NCI-H2107 (cell line): Measurements from ENCODE around the gene TNK1.
"Not testable (repeated sequence)": the region's sequence is repeated elsewhere in the genome, so short reads cannot be mapped to it uniquely, and the experiment has no call there.

Experiments
- DNase-seq: peaks from one replicate; lab custom pipeline; 2025; lab: John Stamatoyannopoulos, UW

The TNK1 gene

GRCh38 chr17:7380855-7381683, at the start of gene TNK1:
TNK1 (plus strand) TSS chr17:7381089; CDS start chr17:7382927, 1,838 bp downstream.
- no peak for DNase-seq

- no peak for DNase-seq
Observed at GRCh38 chr17:7332111-7332510, 48.8 kb upstream of the TNK1 start.

GRCh38 chr17:7332600-7333069, 48.3 kb upstream of the TNK1 start:
- DNase-seq: not testable (repeated sequence)

- no peak for DNase-seq
Observed at GRCh38 chr17:7334938-7335538, 45.9 kb upstream of the TNK1 start.

- DNase-seq: not testable (repeated sequence)
Observed at GRCh38 chr17:7335765-7336164, 45.1 kb upstream of the TNK1 start.

- DNase-seq: no peak
Observed at GRCh38 chr17:7336240-7337175, 44.4 kb upstream of the TNK1 start, which contains the start of gene ACAP1. ACAP1 (plus strand) TSS chr17:7336529; CDS start chr17:7336735, 206 bp downstream.

- DNase-seq: not testable (repeated sequence)
Observed at GRCh38 chr17:7337600-7337999, 43.3 kb upstream of the TNK1 start.

GRCh38 chr17:7340179-7340578, 40.7 kb upstream of the TNK1 start:
- no peak for DNase-seq

GRCh38 chr17:7341842-7342241, 39.0 kb upstream of the TNK1 start:
- no peak for DNase-seq

- no peak for DNase-seq
Observed at GRCh38 chr17:7343250-7343649, 37.6 kb upstream of the TNK1 start.

- no peak for DNase-seq
Observed at GRCh38 chr17:7346761-7347614, 33.9 kb upstream of the TNK1 start.

- no peak for DNase-seq
Observed at GRCh38 chr17:7347630-7348477, 33.0 kb upstream of the TNK1 start.

- no peak for DNase-seq
Observed at GRCh38 chr17:7348478-7349242, 32.2 kb upstream of the TNK1 start.

- DNase-seq: no peak
Observed at GRCh38 chr17:7351665-7352502, 29.0 kb upstream of the TNK1 start, which contains the start of gene KCTD11. KCTD11 (plus strand) TSS chr17:7352162.

GRCh38 chr17:7352503-7352889, 28.4 kb upstream of the TNK1 start:
- no peak for DNase-seq

- no peak for DNase-seq
Observed at GRCh38 chr17:7352910-7353635, 27.8 kb upstream of the TNK1 start.

GRCh38 chr17:7354262-7354843, 26.5 kb upstream of the TNK1 start:
- DNase-seq: no peak
